GM19238 (cell line): ENCODE data around the gene TRIP6.
"Not testable (repeated sequence)": the region's sequence is repeated elsewhere in the genome, so short reads cannot be mapped to it uniquely, and the experiment has no call there.

Experiments
- DNase-seq: peaks from one replicate; pipeline ENCODE4 v3.0.0; 2011; ENCODE audit warnings: low spot score; ENCODE audit not compliant: insufficient read length

The TRIP6 gene

DNA sequence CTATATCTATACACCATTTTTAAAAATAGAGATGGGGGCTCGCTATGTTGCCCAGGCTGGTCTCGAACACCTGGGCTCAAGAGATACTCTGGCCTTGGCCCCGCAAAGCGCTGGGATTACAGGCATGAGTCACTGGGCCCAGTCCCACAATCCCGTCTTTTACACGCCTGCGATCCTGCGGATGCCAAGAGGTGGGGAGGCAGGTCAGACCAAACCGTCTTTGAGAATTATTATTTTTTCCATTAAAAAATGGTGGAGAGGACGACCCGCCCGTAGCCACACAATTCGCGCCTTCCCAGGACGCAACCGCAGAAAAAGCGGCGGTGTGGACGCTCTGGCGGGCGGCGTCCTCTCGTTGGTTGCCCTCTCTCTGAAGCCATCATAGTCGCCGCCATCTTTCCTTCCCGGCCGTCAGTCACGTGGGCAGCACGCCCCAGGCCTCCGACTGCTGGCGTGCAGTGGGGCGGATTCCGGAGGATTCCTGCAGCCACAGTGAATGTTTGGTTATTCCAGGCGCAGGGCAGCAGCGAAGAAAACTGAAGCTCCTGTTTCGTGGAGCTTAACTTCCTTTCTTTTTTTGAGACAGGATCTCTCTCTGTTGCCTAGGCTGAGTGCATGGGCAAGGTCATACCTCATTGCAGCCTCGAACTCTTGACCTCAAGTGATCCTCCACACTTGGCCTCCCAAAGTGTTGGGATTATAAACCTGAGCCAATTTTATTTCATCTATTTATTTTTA is 29.9 kb upstream of the TRIP6 start:
- DNase-seq, result peak; percentile 85

DNA sequence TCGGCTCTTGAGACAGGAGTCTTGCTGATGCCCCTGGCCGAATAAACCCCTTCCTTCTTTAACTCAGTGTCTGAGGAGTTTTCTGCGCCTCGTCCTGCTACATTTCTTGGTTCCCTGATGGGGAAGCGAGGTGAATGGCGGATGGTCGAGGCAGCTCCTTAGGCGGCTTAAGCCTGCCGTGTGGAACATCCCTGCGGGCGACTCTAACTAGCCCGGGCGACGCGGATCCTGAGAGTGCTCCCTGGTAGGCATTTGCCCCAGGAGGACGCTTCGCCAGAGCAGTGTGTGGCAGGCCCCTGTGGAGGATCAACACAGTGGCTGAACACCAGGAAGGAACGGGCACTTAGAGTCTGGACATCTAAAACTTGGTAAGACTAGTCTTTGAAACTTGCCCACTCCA is 27.8 kb upstream of the TRIP6 start:
- DNase-seq, result no peak

DNA sequence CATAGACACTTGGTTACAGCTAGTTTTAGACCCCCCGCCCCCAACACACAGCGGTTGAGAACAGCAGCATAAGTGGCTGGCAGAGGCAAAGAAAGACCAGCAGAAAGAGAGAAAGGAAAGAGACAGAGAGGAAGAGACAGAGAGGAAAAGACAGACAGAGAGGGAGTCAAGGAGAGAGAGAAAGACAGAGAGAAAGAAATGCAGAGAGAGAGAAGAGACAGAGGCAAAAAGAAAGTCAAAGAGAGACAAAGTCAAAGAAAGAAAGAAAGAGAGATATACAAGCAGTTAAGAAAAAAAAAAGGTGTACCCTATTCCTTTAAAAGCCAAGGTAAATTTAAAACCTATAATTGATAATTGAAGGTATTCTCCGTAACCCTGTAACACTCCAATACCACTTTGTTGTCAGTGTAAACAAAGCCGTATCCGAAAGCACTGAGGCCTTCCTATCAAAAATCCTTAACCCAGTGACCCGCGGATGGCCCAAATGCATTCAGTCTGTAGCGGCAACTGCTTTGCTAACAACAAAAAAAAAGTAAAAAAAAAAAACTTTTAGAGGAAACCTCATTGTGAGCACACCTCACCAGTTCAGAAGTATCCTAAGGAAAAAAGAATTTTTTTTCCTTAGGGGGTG is 26.6 kb upstream of the TRIP6 start:
- DNase-seq, result no peak

- DNase-seq, result no peak
These were observed 19.8 kb upstream of the TRIP6 start for GRCh38 chr7:100847360-100847759.

- DNase-seq, result peak; percentile 98
These were observed 14.9 kb upstream of the TRIP6 start, which contains the start of gene SLC12A9 for GRCh38 chr7:100852048-100852872. Gene SLC12A9 (plus strand): TSS chr7:100852713. CDS start chr7:100854198, 1,485 bp downstream.

- DNase-seq, result no peak
These were observed 12.9 kb upstream of the TRIP6 start for GRCh38 chr7:100854146-100854895.

DNA sequence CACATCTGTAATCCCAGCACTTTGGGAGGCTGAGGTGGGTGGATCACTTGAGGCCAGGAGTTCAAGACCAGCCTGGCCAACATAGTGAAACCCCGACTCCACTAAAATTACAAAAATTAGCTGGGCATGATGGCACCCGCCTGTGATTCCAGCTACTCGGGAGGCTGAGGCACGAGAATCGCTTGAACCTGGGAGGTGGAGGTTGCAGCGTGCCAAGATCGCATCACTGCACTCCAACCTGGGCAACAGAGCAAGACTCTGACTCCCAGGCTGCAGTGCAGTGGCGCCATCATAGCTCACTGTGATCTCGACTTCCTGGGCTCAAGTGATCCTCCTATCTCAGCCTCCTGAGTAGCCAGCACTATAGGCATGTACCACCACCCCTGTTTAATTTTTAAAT is 12.3 kb upstream of the TRIP6 start:
- not testable (repeated sequence) for DNase-seq

DNA sequence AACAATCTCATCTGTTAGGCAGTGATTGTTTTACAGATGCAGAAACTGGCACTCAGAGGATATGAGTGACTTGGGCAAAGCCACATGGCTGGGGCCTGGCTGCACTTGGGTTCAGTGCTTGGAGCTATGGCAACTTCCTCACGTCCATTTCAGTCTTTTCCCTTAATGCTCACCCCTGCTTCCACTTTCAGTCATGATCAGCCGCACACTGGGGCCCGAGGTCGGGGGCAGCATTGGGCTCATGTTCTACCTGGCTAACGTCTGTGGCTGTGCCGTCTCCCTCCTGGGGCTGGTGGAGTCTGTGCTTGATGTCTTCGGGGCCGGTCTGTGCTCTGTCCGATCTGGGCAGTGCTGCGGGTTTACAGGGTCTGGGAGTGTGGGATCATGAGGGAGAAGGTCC is 11.7 kb upstream of the TRIP6 start:
- no peak for DNase-seq

DNA sequence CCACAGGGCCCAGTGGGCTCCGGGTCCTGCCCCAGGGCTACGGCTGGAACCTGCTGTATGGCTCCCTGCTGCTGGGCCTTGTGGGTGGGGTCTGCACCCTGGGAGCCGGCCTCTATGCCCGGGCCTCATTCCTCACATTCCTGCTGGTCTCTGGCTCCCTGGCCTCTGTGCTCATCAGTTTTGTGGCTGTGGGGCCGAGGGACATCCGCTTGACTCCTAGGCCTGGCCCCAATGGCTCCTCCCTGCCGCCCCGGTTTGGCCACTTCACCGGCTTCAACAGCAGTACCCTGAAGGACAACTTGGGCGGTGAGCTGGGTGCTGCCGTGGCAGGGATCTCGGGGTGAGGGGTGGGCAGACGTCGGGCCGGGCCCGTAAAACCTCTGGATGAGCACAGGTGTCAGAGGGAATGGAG is 10.3 kb upstream of the TRIP6 start:
- no peak for DNase-seq

GRCh38 chr7:100859856-100860255 is 7.3 kb upstream of the TRIP6 start:
- no peak for DNase-seq

- DNase-seq, result no peak
These were observed 6.2 kb upstream of the TRIP6 start for GRCh38 chr7:100860702-100861615.

DNA sequence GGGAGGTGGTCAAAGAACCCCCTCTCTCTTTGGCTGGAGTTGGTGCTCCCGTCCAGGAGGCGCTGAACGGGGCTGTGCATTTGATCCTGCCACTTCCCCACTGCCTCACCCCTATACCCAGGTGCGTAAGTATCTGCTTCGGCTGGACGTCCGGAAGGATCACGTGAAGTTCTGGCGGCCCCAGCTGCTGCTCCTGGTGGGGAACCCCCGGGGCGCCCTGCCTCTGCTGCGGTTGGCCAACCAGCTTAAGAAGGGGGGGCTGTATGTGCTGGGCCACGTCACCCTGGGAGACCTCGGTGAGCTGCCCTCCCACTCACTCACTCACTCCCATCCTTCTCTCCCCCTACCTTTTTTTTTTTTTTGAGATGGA is 5.6 kb upstream of the TRIP6 start:
- DNase-seq, result no peak

- no peak for DNase-seq
These were observed 3.7 kb upstream of the TRIP6 start for GRCh38 chr7:100863406-100863950.

GRCh38 chr7:100864263-100864845 is 2.8 kb upstream of the TRIP6 start:
- DNase-seq, result no peak

DNA sequence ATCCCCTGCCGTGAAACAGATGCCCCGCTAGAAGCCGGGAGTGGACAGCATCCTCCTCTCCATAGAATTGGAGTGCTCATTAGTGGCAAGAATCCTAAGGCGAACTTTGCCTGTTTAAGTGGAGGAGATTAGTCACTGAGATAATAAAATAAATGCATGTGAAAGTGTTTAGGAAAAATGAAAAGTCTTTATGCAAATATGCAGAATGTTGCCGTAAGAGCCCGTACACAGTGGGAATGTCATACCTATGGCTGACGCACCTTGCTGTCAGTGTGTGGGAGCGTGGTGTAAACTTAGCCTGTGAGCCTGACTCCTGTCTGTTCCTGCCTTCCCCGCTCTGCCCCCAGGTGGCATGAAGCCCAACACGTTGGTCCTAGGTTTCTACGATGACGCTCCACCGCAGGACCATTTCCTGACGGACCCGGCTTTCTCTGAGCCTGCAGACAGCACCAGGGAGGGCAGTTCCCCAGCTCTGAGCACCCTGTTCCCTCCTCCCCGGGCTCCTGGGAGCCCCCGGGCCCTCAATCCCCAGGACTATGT is 1.7 kb upstream of the TRIP6 start:
- no peak for DNase-seq

GRCh38 chr7:100865938-100866728 is 1.1 kb upstream of the TRIP6 start:
- DNase-seq, result no peak

- no peak for DNase-seq
These were observed 503 bp upstream of the TRIP6 start for GRCh38 chr7:100866729-100867039.

DNA sequence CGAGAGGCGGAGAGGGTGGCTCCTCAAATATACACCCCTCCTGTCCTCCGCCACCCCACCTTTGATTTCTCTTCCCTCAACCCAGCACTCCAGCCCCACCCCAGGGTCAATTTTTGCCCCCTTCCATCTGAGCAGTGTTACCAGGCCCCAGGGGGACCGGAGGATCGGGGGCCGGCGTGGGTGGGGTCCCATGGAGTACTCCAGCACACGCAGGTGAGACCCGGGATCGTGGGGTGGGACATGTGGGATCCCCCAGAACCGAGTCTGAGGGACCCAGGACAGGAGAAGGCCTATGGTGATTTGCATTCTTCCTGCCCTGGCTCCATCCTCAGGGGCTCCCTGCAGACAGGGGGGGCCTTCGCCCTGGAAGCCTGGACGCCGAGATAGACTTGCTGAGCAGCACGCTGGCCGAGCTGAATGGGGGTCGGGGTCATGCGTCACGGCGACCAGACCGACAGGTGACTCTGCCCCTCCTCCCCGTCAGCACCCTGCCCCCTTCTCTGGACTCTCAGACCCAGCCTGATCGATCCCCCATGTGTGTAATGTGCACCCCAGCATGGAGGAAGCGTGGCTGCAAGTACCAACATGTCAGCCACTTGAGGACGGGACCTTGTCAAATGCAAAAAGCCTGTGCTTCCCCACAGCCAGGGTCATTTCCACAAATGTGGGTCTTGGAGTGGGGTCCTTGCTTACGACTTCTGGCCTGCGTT is 744 bp downstream of the TRIP6 start:
- DNase-seq, result no peak
